ENCODE results near the gene ANKDD1A. TPM values are rescaled to one million over a fixed set of nuclear protein-coding genes. Genes with fewer than 3 reads are reported as not detected.

ANKDD1A gene
- total and polyA plus RNA-seq, 2 experiments from 2014 or later: 3.6 to 6.1 TPM

DNA sequence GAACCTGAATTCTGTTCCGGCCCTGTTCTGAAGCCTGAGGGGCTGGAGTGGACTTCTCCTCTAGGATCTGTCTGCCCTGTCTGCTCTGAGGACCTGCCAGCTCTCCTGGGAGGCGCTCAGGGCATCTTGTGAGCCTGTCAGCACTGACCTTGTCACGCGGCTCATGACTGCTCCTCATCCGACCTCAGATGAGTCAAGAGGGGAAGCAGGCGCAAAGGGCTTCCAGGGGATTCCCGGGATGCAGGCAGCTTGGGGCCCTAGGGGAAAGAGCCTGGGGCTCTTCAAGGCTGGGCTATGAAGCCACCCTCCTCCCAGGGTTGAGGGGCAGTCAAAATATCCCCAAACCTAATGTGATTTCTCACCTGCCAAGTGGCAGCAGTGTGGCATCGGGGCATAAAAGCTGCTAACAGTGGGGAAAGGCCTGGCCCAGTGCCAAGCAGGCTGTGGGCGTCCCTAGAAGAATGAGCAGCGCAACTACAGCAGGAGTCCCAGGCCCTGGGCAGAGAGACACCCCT, 27.6 kb upstream of the ANKDD1A start:
- H3K4me2 ChIP-seq: no peak overlapping the region
- peak overlapping the region; percentile 72 for H3K27ac ChIP-seq
- no peaks in the 10 kb centered on the region for H4K20me1 ChIP-seq (ENCODE audit: insufficient read depth, poor library complexity, severe bottlenecking)
- no peak overlapping the region for H2AFZ ChIP-seq
- no peak for TF ChIP-seq EZH2 (IDR thresholded peaks at IDR 0.05; ENCODE audit: borderline replicate concordance)
- TF ChIP-seq EZH2phosphoT487 (IDR thresholded peaks at IDR 0.05; ENCODE audit: low read depth, severe bottlenecking, unreplicated experiment): no peak
- TF ChIP-seq, protein P1, sequence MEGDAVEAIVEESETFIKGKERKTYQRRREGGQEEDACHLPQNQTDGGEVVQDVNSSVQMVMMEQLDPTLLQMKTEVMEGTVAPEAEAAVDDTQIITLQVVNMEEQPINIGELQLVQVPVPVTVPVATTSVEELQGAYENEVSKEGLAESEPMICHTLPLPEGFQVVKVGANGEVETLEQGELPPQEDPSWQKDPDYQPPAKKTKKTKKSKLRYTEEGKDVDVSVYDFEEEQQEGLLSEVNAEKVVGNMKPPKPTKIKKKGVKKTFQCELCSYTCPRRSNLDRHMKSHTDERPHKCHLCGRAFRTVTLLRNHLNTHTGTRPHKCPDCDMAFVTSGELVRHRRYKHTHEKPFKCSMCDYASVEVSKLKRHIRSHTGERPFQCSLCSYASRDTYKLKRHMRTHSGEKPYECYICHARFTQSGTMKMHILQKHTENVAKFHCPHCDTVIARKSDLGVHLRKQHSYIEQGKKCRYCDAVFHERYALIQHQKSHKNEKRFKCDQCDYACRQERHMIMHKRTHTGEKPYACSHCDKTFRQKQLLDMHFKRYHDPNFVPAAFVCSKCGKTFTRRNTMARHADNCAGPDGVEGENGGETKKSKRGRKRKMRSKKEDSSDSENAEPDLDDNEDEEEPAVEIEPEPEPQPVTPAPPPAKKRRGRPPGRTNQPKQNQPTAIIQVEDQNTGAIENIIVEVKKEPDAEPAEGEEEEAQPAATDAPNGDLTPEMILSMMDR (IDR thresholded peaks at IDR 0.05; ENCODE audit: poor library complexity): no peak
- no peaks in the 10 kb centered on the region for H3K9me3 ChIP-seq (ENCODE audit: low read depth)
- 53% methylated on average over 10 of the region's 10 CpGs for WGBS (ENCODE audit: low lambda C conversion rate, missing lambda C conversion rate)
- no peaks in the 10 kb centered on the region for H3K9me2 ChIP-seq (replicated peaks; ENCODE audit: insufficient read depth)
- no peaks in the 10 kb centered on the region for H3K27me3 ChIP-seq
- H3K79me2 ChIP-seq: no peaks in the 10 kb centered on the region
- peak; percentile 75 for DNase-seq (ENCODE audit: low spot score)
- H3K4me1 ChIP-seq (ENCODE audit: insufficient read depth): peaks cover 11% of the 10 kb centered on the region
- H3K4me3 ChIP-seq: no peak overlapping the region
- H3K36me3 ChIP-seq (replicated peaks; ENCODE audit: insufficient read depth, low read depth): no peaks in the 10 kb centered on the region

DNA sequence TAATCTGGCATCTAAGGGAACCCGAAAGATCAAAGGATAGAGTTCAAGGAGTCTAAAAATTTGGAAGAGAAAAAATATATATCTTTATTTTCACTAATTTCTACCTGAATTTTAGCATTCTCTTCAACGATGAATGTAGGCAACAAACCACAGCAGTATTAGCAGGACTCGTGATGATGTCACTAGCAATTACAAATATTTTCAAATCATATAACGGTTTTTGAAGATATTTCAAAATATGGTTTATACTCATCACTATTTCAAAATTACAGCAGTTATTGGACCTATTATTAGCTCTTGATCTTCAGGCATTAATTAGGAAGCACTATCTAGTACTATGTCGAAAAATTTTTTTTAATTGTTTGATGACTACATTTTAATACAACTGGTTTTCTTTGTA, 27.0 kb upstream of the ANKDD1A start:
- H2AFZ ChIP-seq: no peak overlapping the region
- no peaks in the 10 kb centered on the region for H4K20me1 ChIP-seq (ENCODE audit: insufficient read depth, poor library complexity, severe bottlenecking)
- no peaks in the 10 kb centered on the region for H3K27me3 ChIP-seq
- H3K79me2 ChIP-seq: no peaks in the 10 kb centered on the region
- H3K4me1 ChIP-seq (ENCODE audit: insufficient read depth): peaks cover 11% of the 10 kb centered on the region
- no peak overlapping the region for H3K4me2 ChIP-seq
- 89% methylated on average over 5 of the region's 5 CpGs for WGBS (ENCODE audit: low lambda C conversion rate, missing lambda C conversion rate)
- H3K4me3 ChIP-seq: no peak overlapping the region
- H3K27ac ChIP-seq: no peak overlapping the region
- no peaks in the 10 kb centered on the region for H3K9me3 ChIP-seq (ENCODE audit: low read depth)
- no peaks in the 10 kb centered on the region for H3K36me3 ChIP-seq (replicated peaks; ENCODE audit: insufficient read depth, low read depth)
- DNase-seq (ENCODE audit: low spot score): no peak
- TF ChIP-seq EZH2 (IDR thresholded peaks at IDR 0.05; ENCODE audit: borderline replicate concordance): no peak
- TF ChIP-seq, protein P1 (IDR thresholded peaks at IDR 0.05; ENCODE audit: poor library complexity): no peak
- TF ChIP-seq EZH2phosphoT487 (IDR thresholded peaks at IDR 0.05; ENCODE audit: low read depth, severe bottlenecking, unreplicated experiment): no peak
- H3K9me2 ChIP-seq (replicated peaks; ENCODE audit: insufficient read depth): no peaks in the 10 kb centered on the region

DNA sequence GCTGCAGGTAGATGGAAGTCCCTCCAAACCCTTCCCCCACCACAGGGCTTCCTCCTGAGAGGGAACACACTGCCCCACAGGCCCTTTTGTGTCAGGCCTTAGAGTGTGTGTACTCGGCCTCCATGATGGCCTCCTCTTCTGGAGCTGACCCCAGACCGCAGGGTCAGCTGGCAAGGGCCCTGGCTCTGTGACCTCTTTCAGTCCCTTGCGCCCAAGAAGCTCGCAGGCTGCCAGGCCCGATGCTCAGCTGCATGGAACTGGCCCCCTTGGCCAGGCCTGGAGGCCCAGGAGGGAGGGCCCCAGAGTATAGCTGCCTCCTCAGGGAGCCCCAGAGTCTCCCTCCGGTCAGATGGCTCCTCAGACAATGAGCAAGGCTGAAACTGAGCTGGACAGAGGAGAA, 23.4 kb upstream of the ANKDD1A start:
- Histone ChIP-seq H3K4me1 (ENCODE audit: insufficient read depth) (peaks cover 16% of the 10 kb centered on the region), H3K27ac (no peak overlapping the region), H3K9me3 (ENCODE audit: low read depth) (no peaks in the 10 kb centered on the region), H4K20me1 (ENCODE audit: insufficient read depth, poor library complexity, severe bottlenecking) (no peaks in the 10 kb centered on the region), H3K36me3 (replicated peaks; ENCODE audit: insufficient read depth, low read depth) (no peaks in the 10 kb centered on the region), H3K9me2 (replicated peaks; ENCODE audit: insufficient read depth) (no peaks in the 10 kb centered on the region), H3K27me3 (no peaks in the 10 kb centered on the region), H3K4me3 (no peak overlapping the region), H3K4me2 (no peak overlapping the region), H3K79me2 (no peaks in the 10 kb centered on the region), H2AFZ (no peak overlapping the region)
- TF ChIP-seq, protein P1 (IDR thresholded peaks at IDR 0.05; ENCODE audit: poor library complexity): no peak
- TF ChIP-seq EZH2phosphoT487 (IDR thresholded peaks at IDR 0.05; ENCODE audit: low read depth, severe bottlenecking, unreplicated experiment) (no peak), EZH2 (IDR thresholded peaks at IDR 0.05; ENCODE audit: borderline replicate concordance) (no peak)
- no peak for DNase-seq (ENCODE audit: low spot score)
- 94% methylated on average over 6 of the region's 6 CpGs for WGBS (ENCODE audit: low lambda C conversion rate, missing lambda C conversion rate)

DNA sequence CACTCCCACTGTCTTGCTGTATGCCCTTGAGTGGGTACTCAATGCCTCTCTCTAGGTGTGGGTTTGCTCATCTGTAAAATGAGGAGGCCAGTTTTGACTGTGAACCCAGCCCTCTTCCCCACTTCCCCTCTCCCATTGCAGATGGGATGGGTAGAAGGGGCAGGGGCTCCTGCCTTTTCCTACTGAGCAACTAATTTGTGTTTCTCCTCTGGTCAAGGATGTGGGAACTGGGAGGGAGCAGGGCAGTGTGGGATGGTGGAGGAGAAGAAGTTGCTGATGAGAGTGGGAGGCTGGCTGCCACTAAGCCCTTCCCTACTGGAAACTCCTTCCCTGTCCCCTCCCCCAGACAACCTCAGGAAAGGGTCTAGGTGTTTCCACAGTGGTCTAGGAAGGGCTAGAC, 20.1 kb upstream of the ANKDD1A start:
- no peaks in the 10 kb centered on the region for H3K9me2 ChIP-seq (replicated peaks; ENCODE audit: insufficient read depth)
- no peaks in the 10 kb centered on the region for H4K20me1 ChIP-seq (ENCODE audit: insufficient read depth, poor library complexity, severe bottlenecking)
- H3K9me3 ChIP-seq (ENCODE audit: low read depth): no peaks in the 10 kb centered on the region
- H3K4me1 ChIP-seq (ENCODE audit: insufficient read depth): peaks cover 24% of the 10 kb centered on the region
- H3K4me2 ChIP-seq: no peak overlapping the region
- H3K27me3 ChIP-seq: no peaks in the 10 kb centered on the region
- H3K27ac ChIP-seq: no peak overlapping the region
- H3K79me2 ChIP-seq: no peaks in the 10 kb centered on the region
- no peak for DNase-seq (ENCODE audit: low spot score)
- no peaks in the 10 kb centered on the region for H3K36me3 ChIP-seq (replicated peaks; ENCODE audit: insufficient read depth, low read depth)
- no peak overlapping the region for H2AFZ ChIP-seq
- no peak overlapping the region for H3K4me3 ChIP-seq
- TF ChIP-seq EZH2 (IDR thresholded peaks at IDR 0.05; ENCODE audit: borderline replicate concordance) (no peak), EZH2phosphoT487 (IDR thresholded peaks at IDR 0.05; ENCODE audit: low read depth, severe bottlenecking, unreplicated experiment) (no peak)
- TF ChIP-seq, protein P1 (IDR thresholded peaks at IDR 0.05; ENCODE audit: poor library complexity): no peak

Data from hepatocyte (in vitro differentiated cells).